ENCODE measurements around the gene NCKAP5. TPM values are rescaled to one million over a fixed set of nuclear protein-coding genes. Genes with fewer than 3 reads are reported as not detected.

NCKAP5 gene
- total and polyA plus RNA-seq, 10 donors: 0.39 to 6.0 (median 3.3) TPM

DNA sequence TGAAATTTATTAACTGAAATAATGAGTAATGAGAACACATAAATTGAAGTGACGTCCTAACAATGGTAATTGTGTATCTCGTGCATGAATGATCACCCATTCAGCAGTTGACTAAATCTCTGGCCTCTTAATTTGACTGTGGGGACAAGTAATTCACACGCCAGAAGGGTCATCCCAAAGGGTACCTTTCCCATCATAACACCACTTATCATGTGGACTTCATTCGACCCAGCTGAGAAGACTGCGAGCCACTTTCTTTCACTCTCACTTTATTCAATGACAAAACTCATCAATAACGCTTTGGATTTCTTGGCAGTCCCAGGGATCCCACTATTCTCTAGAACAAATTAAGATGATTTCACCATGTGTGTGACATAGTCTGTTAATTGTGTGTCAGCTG lies 835.6 kb downstream of the NCKAP5 start:
- intact Hi-C loops (cut with DNase I; ENCODE audit: low total_unique reads): no loop called here
- Histone ChIP-seq H3K9me3 (no peaks in the 10 kb centered on the region), H3K27ac (no peak overlapping the region), H3K36me3 (no peaks in the 10 kb centered on the region), H3K4me1 (no peaks in the 10 kb centered on the region), H3K4me3 (no peak overlapping the region), H3K27me3 (replicated peaks in 1 of 7) (no peaks in the 10 kb centered on the region)
- TF ChIP-seq POLR2AphosphoS5 (IDR thresholded peaks at IDR 0.05) (no peak), POLR2A (IDR thresholded peaks at IDR 0.05) (no peak)
- TF ChIP-seq, protein P1, sequence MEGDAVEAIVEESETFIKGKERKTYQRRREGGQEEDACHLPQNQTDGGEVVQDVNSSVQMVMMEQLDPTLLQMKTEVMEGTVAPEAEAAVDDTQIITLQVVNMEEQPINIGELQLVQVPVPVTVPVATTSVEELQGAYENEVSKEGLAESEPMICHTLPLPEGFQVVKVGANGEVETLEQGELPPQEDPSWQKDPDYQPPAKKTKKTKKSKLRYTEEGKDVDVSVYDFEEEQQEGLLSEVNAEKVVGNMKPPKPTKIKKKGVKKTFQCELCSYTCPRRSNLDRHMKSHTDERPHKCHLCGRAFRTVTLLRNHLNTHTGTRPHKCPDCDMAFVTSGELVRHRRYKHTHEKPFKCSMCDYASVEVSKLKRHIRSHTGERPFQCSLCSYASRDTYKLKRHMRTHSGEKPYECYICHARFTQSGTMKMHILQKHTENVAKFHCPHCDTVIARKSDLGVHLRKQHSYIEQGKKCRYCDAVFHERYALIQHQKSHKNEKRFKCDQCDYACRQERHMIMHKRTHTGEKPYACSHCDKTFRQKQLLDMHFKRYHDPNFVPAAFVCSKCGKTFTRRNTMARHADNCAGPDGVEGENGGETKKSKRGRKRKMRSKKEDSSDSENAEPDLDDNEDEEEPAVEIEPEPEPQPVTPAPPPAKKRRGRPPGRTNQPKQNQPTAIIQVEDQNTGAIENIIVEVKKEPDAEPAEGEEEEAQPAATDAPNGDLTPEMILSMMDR (IDR thresholded peaks at IDR 0.05 in 8 of 11, conservative IDR thresholded peaks at IDR 0.05 in 3 of 11): no peak
- WGBS, 5 donors: 85 to 93% (median 87%) methylated on average over 6 of the region's 6 CpGs
- DNase-seq: no peak

DNA sequence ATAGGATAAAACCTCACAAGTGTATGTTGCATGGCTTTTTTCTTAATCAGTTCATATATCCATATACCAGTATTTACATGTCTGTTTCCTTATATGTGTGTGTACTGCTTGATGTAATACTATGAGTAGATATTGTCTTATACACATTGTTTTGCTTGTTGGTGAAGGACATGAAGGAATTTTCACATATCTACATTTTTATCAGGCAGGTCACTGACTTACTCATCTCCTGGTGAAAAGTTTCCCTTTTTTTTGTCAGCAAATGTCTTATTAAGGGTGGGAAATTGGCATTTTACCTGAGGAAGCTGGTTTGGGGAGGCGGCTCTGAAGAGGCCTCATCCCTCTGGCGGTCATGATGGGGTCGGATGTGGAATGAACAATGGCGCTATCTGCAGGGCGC lies 836.8 kb downstream of the NCKAP5 start:
- no peak overlapping the region for H3K4me3 ChIP-seq
- H3K27me3 ChIP-seq (replicated peaks in 1 of 7): no peaks in the 10 kb centered on the region
- intact Hi-C loops (cut with DNase I; ENCODE audit: low total_unique reads): no loop called here
- no peak for DNase-seq
- H3K9me3 ChIP-seq: no peaks in the 10 kb centered on the region
- WGBS, 5 donors: 92 to 95% (median 93%) methylated on average over 5 of the region's 5 CpGs
- H3K27ac ChIP-seq: no peak overlapping the region
- TF ChIP-seq POLR2AphosphoS5 (IDR thresholded peaks at IDR 0.05): no peak
- TF ChIP-seq, protein P1 (IDR thresholded peaks at IDR 0.05 in 8 of 11, conservative IDR thresholded peaks at IDR 0.05 in 3 of 11): no peak
- no peak for TF ChIP-seq POLR2A (IDR thresholded peaks at IDR 0.05)
- no peaks in the 10 kb centered on the region for H3K4me1 ChIP-seq
- H3K36me3 ChIP-seq: no peaks in the 10 kb centered on the region

DNA sequence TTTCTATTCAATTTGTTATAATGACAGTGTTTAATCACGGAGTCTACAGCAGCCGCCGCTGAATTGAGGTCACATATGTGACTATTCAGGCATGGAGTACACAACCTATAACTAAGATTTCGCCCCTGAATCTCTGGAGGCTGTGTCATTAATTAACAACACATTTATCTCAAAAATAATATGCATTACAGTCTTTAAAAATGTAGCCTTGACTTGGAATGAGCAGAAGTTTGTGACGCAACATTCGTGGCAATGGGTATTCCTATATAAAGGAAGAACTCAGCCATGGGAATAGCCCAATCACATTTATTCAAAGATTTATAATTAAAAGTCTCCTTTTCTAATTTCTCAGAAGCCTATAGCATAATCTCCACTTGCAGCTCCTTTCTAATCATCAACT lies 837.7 kb downstream of the NCKAP5 start:
- WGBS, 5 donors: 86 to 90% (median 87%) methylated on average over 6 of the region's 6 CpGs
- no peak for TF ChIP-seq POLR2A (IDR thresholded peaks at IDR 0.05)
- TF ChIP-seq, protein P1 (IDR thresholded peaks at IDR 0.05 in 8 of 11, conservative IDR thresholded peaks at IDR 0.05 in 3 of 11): no peak
- no peak for TF ChIP-seq POLR2AphosphoS5 (IDR thresholded peaks at IDR 0.05)
- no peaks in the 10 kb centered on the region for H3K9me3 ChIP-seq
- H3K27me3 ChIP-seq (replicated peaks in 1 of 7): no peaks in the 10 kb centered on the region
- no peak overlapping the region for H3K27ac ChIP-seq
- H3K4me1 ChIP-seq: no peaks in the 10 kb centered on the region
- no peaks in the 10 kb centered on the region for H3K36me3 ChIP-seq
- DNase-seq: no peak
- no peak overlapping the region for H3K4me3 ChIP-seq
- intact Hi-C loops (cut with DNase I; ENCODE audit: low total_unique reads): no loop called here

DNA sequence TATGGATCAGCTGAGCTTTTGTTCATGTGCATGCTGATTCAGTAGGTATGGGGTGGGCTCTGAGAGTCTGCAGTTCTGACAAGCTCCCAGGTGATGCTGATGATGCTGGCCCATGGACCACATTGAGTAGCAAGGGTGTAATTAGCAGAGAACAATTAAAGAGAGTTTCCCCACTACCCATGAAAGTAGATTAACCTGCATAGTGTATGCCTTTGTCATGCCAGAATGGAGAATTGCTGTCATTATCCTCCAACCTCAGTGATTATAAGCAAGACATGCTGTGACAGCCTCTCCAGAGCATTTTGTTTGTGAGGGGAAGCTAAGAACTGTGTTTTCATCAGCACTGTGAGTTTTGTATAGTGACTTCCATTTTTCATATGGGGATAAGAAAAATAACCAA lies 838.7 kb downstream of the NCKAP5 start:
- no peak for TF ChIP-seq POLR2AphosphoS5 (IDR thresholded peaks at IDR 0.05)
- TF ChIP-seq, protein P1 (IDR thresholded peaks at IDR 0.05 in 8 of 11, conservative IDR thresholded peaks at IDR 0.05 in 3 of 11): no peak
- no peak for TF ChIP-seq POLR2A (IDR thresholded peaks at IDR 0.05)
- Histone ChIP-seq H3K9me3 (no peaks in the 10 kb centered on the region), H3K4me1 (no peaks in the 10 kb centered on the region), H3K27me3 (replicated peaks in 1 of 7) (no peaks in the 10 kb centered on the region), H3K36me3 (no peaks in the 10 kb centered on the region), H3K4me3 (no peak overlapping the region), H3K27ac (no peak overlapping the region)
- no peak for DNase-seq
- intact Hi-C loops (cut with DNase I; ENCODE audit: low total_unique reads): no loop called here

Measured in spleen (tissue), 11 donors.